Measurements from ENCODE around the gene RIPK1. TPM values are rescaled to one million over a fixed set of nuclear protein-coding genes. Genes with fewer than 3 reads are reported as not detected.

RIPK1 gene
- total and polyA plus RNA-seq, 2 of the 8 experiments (the other 6 are each of a cell fraction or from before 2014, with no cell fraction given) = 5.9 to 22.9 TPM

GRCh38 chr6:3142536-3142935 is 74.2 kb downstream of the RIPK1 start:
- H2BK120ac ChIP-seq (replicated peaks; ENCODE audit: low read depth, low read length) = no peak overlapping the region
- H3K79me2 ChIP-seq (ENCODE audit: control insufficient read depth in 1 of 2, insufficient read depth in 2 of 2, low read length in 2 of 2) = no peaks in the 10 kb centered on the region
- DNase-seq (ENCODE audit: low read depth in 1 of 2, low spot score in 2 of 2) (no peak), FAIRE-seq (no peak)
- H2BK20ac ChIP-seq (ENCODE audit: low read length) = no peak overlapping the region
- H4K8ac ChIP-seq (ENCODE audit: extremely low read depth, insufficient read depth, low read length) = no peak overlapping the region
- H3K4ac ChIP-seq (replicated peaks; ENCODE audit: insufficient read length, low read depth, low read length) = no peak overlapping the region
- H3K14ac ChIP-seq (ENCODE audit: insufficient read length) = no peak overlapping the region
- POLR2A ChIA-PET (ENCODE audit: partially characterized antibody) = interaction anchor here (1.1 to 7.3 kb wide), 7 partner anchors 8 to 184 kb away, joined by 3 to 56 read pairs (median 4); no protein-coding TSS in a partner anchor
- no peaks in the 10 kb centered on the region for H4K20me1 ChIP-seq (replicated peaks in 1 of 2; ENCODE audit: control insufficient read depth in 1 of 2, insufficient read depth in 2 of 2, low read length in 2 of 2)
- no peak overlapping the region for H3K27ac ChIP-seq (ENCODE audit: low read depth, low read length)
- no peak overlapping the region for H2AK5ac ChIP-seq (ENCODE audit: low read depth, low read length)
- H3K9me3 ChIP-seq (ENCODE audit: insufficient read depth in 2 of 2, low read depth in 1 of 2, low read length in 1 of 2) = no peaks in the 10 kb centered on the region
- CTCF ChIA-PET (ENCODE audit: partially characterized antibody) = interaction anchor here (1.1 to 2.0 kb wide), 4 partner anchors 10 to 109 kb away, joined by 3 to 7 read pairs (median 4); no protein-coding TSS in a partner anchor
- H2BK12ac ChIP-seq (ENCODE audit: low read depth, low read length) = no peak overlapping the region
- H3K56ac ChIP-seq (replicated peaks; ENCODE audit: insufficient read length, low read depth, low read length) = no peak overlapping the region
- no peak overlapping the region for H4K91ac ChIP-seq (replicated peaks; ENCODE audit: insufficient read length, low read length)
- peaks cover 3% of the 10 kb centered on the region for H3K79me1 ChIP-seq (ENCODE audit: low read depth, low read length)
- H2AFZ ChIP-seq (ENCODE audit: low read length) = no peak overlapping the region
- no peak overlapping the region for H4K5ac ChIP-seq (ENCODE audit: insufficient read length, low read depth, low read length)
- H3K27me3 ChIP-seq (replicated peaks in 1 of 4; ENCODE audit: control insufficient read depth in 3 of 4, extremely low read depth in 1 of 4, insufficient read depth in 3 of 4, low read length in 3 of 4) = no peaks in the 10 kb centered on the region
- H3K4me3 ChIP-seq (ENCODE audit: extremely low read depth in 1 of 4, insufficient read depth in 2 of 4, low read depth in 3 of 4, low read length in 4 of 4) = no peak overlapping the region
- no peak overlapping the region for H3K18ac ChIP-seq (ENCODE audit: extremely low read depth, low read length)
- no peak overlapping the region for H3K9ac ChIP-seq (replicated peaks in 1 of 4; ENCODE audit: extremely low read depth in 1 of 4, low read depth in 3 of 4, low read length in 3 of 4)
- H2BK15ac ChIP-seq (ENCODE audit: low read length) = no peak overlapping the region
- H3K36me3 ChIP-seq (ENCODE audit: control insufficient read depth in 2 of 4, insufficient read depth in 4 of 4, low read length in 3 of 4) = peaks cover 9 to 60% (median 35%) of the 10 kb centered on the region in 4 experiments
- H3K4me1 ChIP-seq (replicated peaks in 1 of 4; ENCODE audit: control insufficient read depth in 3 of 4, insufficient read depth in 4 of 4, low read length in 3 of 4) = peaks cover 2 to 7% (median 3%) of the 10 kb centered on the region in 4 experiments; a peak in 6 of 7 replicates
- no peak overlapping the region for H2BK5ac ChIP-seq (ENCODE audit: low read depth, low read length)
- H3K23ac ChIP-seq (ENCODE audit: insufficient read length) = no peak overlapping the region
- H3K4me2 ChIP-seq (ENCODE audit: insufficient read depth in 1 of 2, low read depth in 2 of 2, low read length in 2 of 2) = no peak overlapping the region
- H3K23me2 ChIP-seq (ENCODE audit: low read depth, low read length) = peaks cover 8% of the 10 kb centered on the region; the same call in 1 of the 2 replicates
- no peak for TF ChIP-seq JUN (IDR thresholded peaks at IDR 0.05; ENCODE audit: low read depth, low read length)
- TF ChIP-seq RFX5 (IDR thresholded peaks at IDR 0.05; ENCODE audit: borderline replicate concordance, low read depth, low read length) = no peak
- no peak for TF ChIP-seq GABPA (IDR thresholded peaks at IDR 0.05; ENCODE audit: borderline replicate concordance, insufficient read depth, low read length)
- no peak for TF ChIP-seq SIN3A (conservative IDR thresholded peaks at IDR 0.05 in 1 of 2, IDR thresholded peaks at IDR 0.05 in 1 of 2; ENCODE audit: low read depth in 1 of 2, low read length in 2 of 2)
- no peak for TF ChIP-seq ASH2L (IDR thresholded peaks at IDR 0.05; ENCODE audit: low read length)
- TF ChIP-seq SP2 (IDR thresholded peaks at IDR 0.05; ENCODE audit: low read length) = no peak
- TF ChIP-seq TEAD4 (IDR thresholded peaks at IDR 0.05; ENCODE audit: low read depth, low read length) = no peak
- TF ChIP-seq TBP (IDR thresholded peaks at IDR 0.05; ENCODE audit: low read depth, low read length) = no peak
- no peak for TF ChIP-seq CBX5 (IDR thresholded peaks at IDR 0.05; ENCODE audit: low read depth, low read length)
- no peak for TF ChIP-seq SRF (IDR thresholded peaks at IDR 0.05; ENCODE audit: low read depth, low read length)
- no peak for TF ChIP-seq RXRA (IDR thresholded peaks at IDR 0.05; ENCODE audit: insufficient read depth, low read depth, low read length)
- no peak for TF ChIP-seq SP4 (IDR thresholded peaks at IDR 0.05; ENCODE audit: low read length)
- no peak for TF ChIP-seq HDAC2 (IDR thresholded peaks at IDR 0.05; ENCODE audit: borderline replicate concordance in 1 of 2, low read depth in 2 of 2, low read length in 2 of 2)
- no peak for TF ChIP-seq JUND (IDR thresholded peaks at IDR 0.05; ENCODE audit: low read length)
- TF ChIP-seq CBX8 (IDR thresholded peaks at IDR 0.05; ENCODE audit: borderline replicate concordance, low read depth, low read length) = no peak
- TF ChIP-seq CREB1 (IDR thresholded peaks at IDR 0.05) = no peak
